HepG2 (cell line): Measurements from ENCODE around the gene FMNL1. TPM values are rescaled to one million over a fixed set of nuclear protein-coding genes. Genes with fewer than 3 reads are reported as not detected.

Experiments used
- ATAC-seq: fragments of 200-7000 bp; cut with Tn5 transposase; 3 replicates; pipeline ENCODE4 v1.9.1; 2020; ENCODE audit warnings: mild to moderate bottlenecking, moderate library complexity
- BruUV-seq: library from RNA; stranded (reverse); fragments of 400-500 nt; replicated peaks from 2 replicates; lab custom pipeline; 2021; lab: Mats Ljungman, UMichigan
- CTCF ChIA-PET: fragments of 300-600 bp; formaldehyde crosslinking; extraction: SDS; loops from one replicate; lab custom pipeline; 2021; ENCODE audit warnings: low total read pairs, inconsistent platforms, low intra/inter-chr PET ratio; lab: Yijun Ruan, JAX
- POLR2A ChIA-PET: fragments of 350-600 bp; sonication (Branson Sonifier 250); formaldehyde crosslinking; loops from one replicate; lab custom pipeline; 2020; ENCODE audit warnings: antibody characterized with exemption, inconsistent platforms; lab: Yijun Ruan, JAX
- DNase-seq: peaks from one replicate; pipeline ENCODE4 v3.0.0-alpha.2; 2015; ENCODE audit warnings: low spot score
- FAIRE-seq: peaks from 3 replicates; lab custom pipeline; 2011; peaks lifted over from hg19 to GRCh38; lab: Jason Lieb, UNC
- H2AFZ ChIP-seq: one replicate; pipeline ENCODE4 v1.6.1; 2011; ENCODE audit warnings: low read length, inconsistent platforms
- H3K27ac ChIP-seq: fragments of 300-600 bp; 3 replicates; pipeline ENCODE4 v1.8.0; 2011; ENCODE audit warnings: mixed run types, mild to moderate bottlenecking, mixed read lengths, low read length, inconsistent platforms; ENCODE audit not compliant: insufficient read depth; ENCODE audit errors: extremely low read length
- H3K27me3 ChIP-seq, 2 experiments: fragments of 200-600 bp in 1 of 2; 2 replicates in 1 of 2; 3 replicates in 1 of 2; pipeline versions ENCODE4 v1.6.0 to v1.8.0; 2011; ENCODE audit warnings: low read length in 2 of 2, mild to moderate bottlenecking in 2 of 2, moderate library complexity in 2 of 2, inconsistent platforms in 1 of 2; ENCODE audit not compliant: insufficient read depth in 2 of 2, control insufficient read depth in 1 of 2
- H3K36me3 ChIP-seq, 2 experiments: fragments of 200-600 bp in 1 of 2; replicated peaks in 1 of 2; 2 replicates in 1 of 2; 3 replicates in 1 of 2; pipeline versions ENCODE4 v1.5.1 to v1.8.0; 2011; ENCODE audit warnings: low read length in 2 of 2, inconsistent platforms in 1 of 2; ENCODE audit not compliant: insufficient read depth in 2 of 2, control insufficient read depth in 1 of 2
- H3K4me1 ChIP-seq: 2 replicates; pipeline ENCODE4 v1.5.1; 2012; ENCODE audit warnings: low read length, inconsistent platforms; ENCODE audit not compliant: insufficient read depth
- H3K4me2 ChIP-seq: 2 replicates; pipeline ENCODE4 v1.6.0; 2011; ENCODE audit warnings: low read depth, low read length, inconsistent platforms
- H3K4me3 ChIP-seq, 3 experiments: fragments of 200-600 bp in 1 of 3; sonication (generic), shearing (Covaris generic) in 1 of 3; replicated peaks in 1 of 3; 2 replicates each; pipeline ENCODE4 v1.5.1; 2011 to 2016; ENCODE audit warnings: low read length in 3 of 3, inconsistent platforms in 2 of 3, low read depth in 2 of 3, mild to moderate bottlenecking in 2 of 3, control low read depth in 1 of 3, mixed read lengths in 1 of 3; ENCODE audit not compliant: insufficient read depth in 1 of 3
- H3K79me2 ChIP-seq: one replicate; pipeline ENCODE4 v1.6.1; 2011; ENCODE audit warnings: low read length, inconsistent platforms; ENCODE audit not compliant: insufficient read depth
- H3K9ac ChIP-seq: 2 replicates; pipeline ENCODE4 v1.6.0; 2011; ENCODE audit warnings: mild to moderate bottlenecking, low read depth, low read length, inconsistent platforms; ENCODE audit not compliant: insufficient read depth
- H3K9me3 ChIP-seq: 2 replicates; pipeline ENCODE4 v1.5.1; 2012; ENCODE audit warnings: mild to moderate bottlenecking, low read length
- H4K20me1 ChIP-seq: 2 replicates; pipeline ENCODE4 v1.6.0; 2011; ENCODE audit warnings: inconsistent platforms, mild to moderate bottlenecking, low read length, moderate library complexity; ENCODE audit not compliant: insufficient read depth
- ARNT ChIP-seq: fragments of 450-650 bp; IDR thresholded peaks from 2 replicates; pipeline ENCODE4 v1.6.1; 2017
- ASH2L ChIP-seq: fragments of 300-600, 200-600 bp; sonication (generic); IDR thresholded peaks from 2 replicates; pipeline ENCODE4 v1.7.0; 2017; ENCODE audit warnings: low read depth, mild to moderate bottlenecking, moderate library complexity, mixed read lengths, low read length; ENCODE audit not compliant: insufficient read length
- ATM ChIP-seq: fragments of 450-650 bp; IDR thresholded peaks from 2 replicates; pipeline ENCODE4 v1.7.1; 2017; ENCODE audit warnings: mild to moderate bottlenecking, borderline replicate concordance
- CC2D1A ChIP-seq: sonication (generic); formaldehyde crosslinking; IDR thresholded peaks from 2 replicates; pipeline ENCODE4 v1.8.1; 2023; ENCODE audit warnings: mild to moderate bottlenecking, missing genetic modification reagents
- GRHL1 ChIP-seq: sonication (generic); formaldehyde crosslinking; conservative IDR thresholded peaks from 2 replicates; pipeline ENCODE4 v1.8.0; 2022; ENCODE audit warnings: missing genetic modification reagents
- GTF2F1 ChIP-seq: fragments of 150-350 bp; IDR thresholded peaks from 2 replicates; pipeline ENCODE4 v1.6.1; 2014; ENCODE audit warnings: low read length
- HOXA3 ChIP-seq: sonication (generic); formaldehyde crosslinking; IDR thresholded peaks from 2 replicates; pipeline ENCODE4 v1.5.0; 2020; ENCODE audit warnings: missing genetic modification reagents
- HOXA9 ChIP-seq: sonication (generic); formaldehyde crosslinking; IDR thresholded peaks from 2 replicates; pipeline ENCODE4 v1.8.1; 2022; ENCODE audit warnings: missing genetic modification reagents, mild to moderate bottlenecking, moderate library complexity, borderline replicate concordance
- KLF15 ChIP-seq: sonication (generic); formaldehyde crosslinking; IDR thresholded peaks from 2 replicates; pipeline ENCODE4 v1.8.1; 2023; ENCODE audit warnings: borderline replicate concordance, mild to moderate bottlenecking, inconsistent platforms, missing genetic modification reagents, mixed read lengths
- PRMT3 ChIP-seq: sonication (generic); formaldehyde crosslinking; IDR thresholded peaks from 2 replicates; pipeline ENCODE4 v1.8.1; 2022; ENCODE audit warnings: low read depth, mild to moderate bottlenecking, moderate library complexity, missing genetic modification reagents, borderline replicate concordance
- RBM39 ChIP-seq: fragments of 200-400 bp; formaldehyde crosslinking; IDR thresholded peaks from one replicate; pipeline ENCODE4 v1.6.1; 2018; ENCODE audit warnings: antibody characterized with exemption, mild to moderate bottlenecking, low read depth, low read length; ENCODE audit not compliant: poor library complexity, severe bottlenecking
- RNF2 ChIP-seq: fragments of 450-650 bp; conservative IDR thresholded peaks from 2 replicates; pipeline ENCODE4 v1.6.1; 2016; ENCODE audit warnings: low read depth
- SYNCRIP ChIP-seq: fragments of 200-400 bp; formaldehyde crosslinking; IDR thresholded peaks from 2 replicates; pipeline ENCODE4 v1.6.1; 2018; ENCODE audit warnings: mild to moderate bottlenecking, low read depth, low read length; ENCODE audit not compliant: insufficient read depth
- ZBTB2 ChIP-seq: sonication (generic); formaldehyde crosslinking; IDR thresholded peaks from 2 replicates; pipeline ENCODE4 v1.8.0; 2022; ENCODE audit warnings: low read depth, missing genetic modification reagents
- ZFP62 ChIP-seq: sonication (generic); formaldehyde crosslinking; IDR thresholded peaks from 2 replicates; pipeline ENCODE4 v1.4.0; 2020; ENCODE audit warnings: missing genetic modification reagents
- ZNF367 ChIP-seq: sonication (generic); formaldehyde crosslinking; IDR thresholded peaks from 2 replicates; pipeline ENCODE4 v1.4.0; 2020; ENCODE audit warnings: missing genetic modification reagents, borderline replicate concordance
- ZNF441 ChIP-seq: sonication (generic); formaldehyde crosslinking; IDR thresholded peaks from 2 replicates; pipeline ENCODE4 v1.7.0; 2021; ENCODE audit warnings: missing genetic modification reagents, borderline replicate concordance
- ZNF749 ChIP-seq: sonication (generic); formaldehyde crosslinking; IDR thresholded peaks from 2 replicates; pipeline ENCODE4 v1.8.0; 2022; ENCODE audit warnings: mild to moderate bottlenecking, missing genetic modification reagents, moderate library complexity, borderline replicate concordance
- WGBS: methylation state at CpG from one replicate; pipeline ENCODE4 v1.1.6; 2017; ENCODE audit warnings: low lambda C conversion rate; 5-methylcytosine and 5-hydroxymethylcytosine counted together
- in situ Hi-C: cut with HindIII; loops from 2 replicates; pipeline ENCODE4 v1.10.0; 2017; ENCODE audit warnings: low pct_unique_long_range_greater_than_20kb; ENCODE audit not compliant: extremely low pct_ligation_motif_present
- intact Hi-C: fragments of 100-400 bp; cut with micrococcal nuclease; formaldehyde crosslinking; loops from one replicate; pipeline ENCODE4 v1.10.0; 2022; ENCODE audit not compliant: unreplicated experiment
- polyA plus RNA-seq, 8 experiments: library from polyadenylated mRNA; depleted of rRNA in 3 of 8; stranded (reverse) in 7 of 8; unstranded in 1 of 8; fragments of >200 nt; fragmentation: Illumina TruSeq in 4 of 8; extraction: Trizol in 4 of 8; gene quantifications; 2 replicates each; pipeline versions ENCODE4 v1.2.1 to v1.2.3, GENCODE V29; 2011 to 2016; ENCODE audit warnings: low read depth in 4 of 8, missing spikeins in 1 of 8, mixed read lengths in 1 of 8; ENCODE audit not compliant: insufficient read depth in 1 of 8
- total RNA-seq, 5 experiments: library from RNA; depleted of rRNA; stranded (reverse); fragments of >200 nt; fragmentation: Illumina TruSeq; extraction: Trizol; gene quantifications; 2 replicates each; pipeline ENCODE4 v1.2.3, GENCODE V29; 2016; ENCODE audit warnings: low read depth in 1 of 5
- TF ChIP-seq, protein P1 (sequence below): sonication (generic); formaldehyde crosslinking; IDR thresholded peaks from 2 replicates; pipeline ENCODE4 v1.5.0; 2020; ENCODE audit warnings: missing genetic modification reagents, mild to moderate bottlenecking, borderline replicate concordance

The FMNL1 gene
- total and polyA plus RNA-seq, 2 of the 13 experiments (the other 11 are each of a cell fraction or from before 2014, with no cell fraction given): 0.53 to 0.70 TPM

- TF ChIP-seq, protein P1, sequence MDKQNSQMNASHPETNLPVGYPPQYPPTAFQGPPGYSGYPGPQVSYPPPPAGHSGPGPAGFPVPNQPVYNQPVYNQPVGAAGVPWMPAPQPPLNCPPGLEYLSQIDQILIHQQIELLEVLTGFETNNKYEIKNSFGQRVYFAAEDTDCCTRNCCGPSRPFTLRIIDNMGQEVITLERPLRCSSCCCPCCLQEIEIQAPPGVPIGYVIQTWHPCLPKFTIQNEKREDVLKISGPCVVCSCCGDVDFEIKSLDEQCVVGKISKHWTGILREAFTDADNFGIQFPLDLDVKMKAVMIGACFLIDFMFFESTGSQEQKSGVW (CRISPR knock-in tag): no peak
- no peak for TF ChIP-seq PRMT3 (CRISPR knock-in tag)
- TF ChIP-seq CC2D1A (CRISPR knock-in tag): 0 out of 2 replicates have a peak, but pooled peaks have one; percentile 2
- no peak for TF ChIP-seq HOXA9 (CRISPR knock-in tag)
- TF ChIP-seq ATM: no peak
- TF ChIP-seq ZNF441 (CRISPR knock-in tag): peak; percentile 43; the same call in 1 of the 2 replicates
Observed at GRCh38 chr17:45172232-45172540, 49.5 kb upstream of the FMNL1 start (continued).

DNA sequence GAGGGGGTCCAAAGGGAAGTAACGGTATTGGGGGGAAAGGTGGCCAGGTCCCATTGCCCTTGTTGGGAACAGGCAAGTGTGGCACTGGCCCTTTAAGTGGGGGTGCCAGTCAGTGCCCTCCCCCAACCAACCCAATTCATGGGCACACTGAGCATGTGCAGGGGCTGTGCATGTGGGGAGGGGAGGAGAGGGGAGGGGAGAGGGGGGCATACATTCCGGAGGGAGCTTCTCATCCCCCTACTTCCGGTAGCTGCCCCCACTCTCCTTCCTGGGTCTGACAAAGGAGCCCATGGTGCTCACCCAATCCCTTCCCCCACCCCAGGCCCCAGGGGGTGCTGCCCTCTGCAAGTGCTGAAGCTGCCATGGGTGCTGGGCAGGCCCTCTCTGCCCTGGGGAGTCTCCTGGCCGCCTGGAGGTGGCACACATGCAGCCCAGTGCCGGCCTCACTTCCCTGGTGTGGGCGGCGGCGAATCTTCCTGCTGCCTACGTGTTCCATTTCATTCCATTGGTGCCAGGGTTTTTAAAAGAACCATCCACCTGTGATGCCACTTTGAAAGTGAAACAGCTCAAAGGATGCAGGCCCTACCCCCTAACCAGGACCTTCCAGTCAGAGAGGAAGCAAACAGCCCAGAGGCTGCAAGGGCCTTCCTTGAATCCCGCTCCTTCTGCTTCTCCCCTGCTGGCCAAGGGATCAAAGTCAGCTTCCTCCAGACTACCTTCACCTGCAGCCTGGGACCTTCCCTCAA lies 49.0 kb upstream of the FMNL1 start:
- Histone ChIP-seq H3K4me1 (peaks cover 71% of the 10 kb centered on the region), H3K79me2 (no peaks in the 10 kb centered on the region), H4K20me1 (no peaks in the 10 kb centered on the region), H3K4me3 (peak overlapping the region; percentile 53 to 74 (median 65)), H3K4me2 (peak overlapping the region; percentile 100), H3K27me3 (no peaks in the 10 kb centered on the region), H3K9me3 (no peaks in the 10 kb centered on the region), H3K36me3 (peaks cover 8 to 17% of the 10 kb centered on the region in 2 experiments), H3K27ac (peak overlapping the region; percentile 97), H2AFZ (no peak overlapping the region), H3K9ac (peak overlapping the region; percentile 93)
- CTCF ChIA-PET: interaction anchor here (0.7 to 3.2 kb wide), 5 partner anchors 10 to 37 kb away, joined by 3 to 10 read pairs (median 3); partner anchors contain the start of genes ACBD4, HEXIM1 and HEXIM2
- FAIRE-seq: peak; percentile 92
- ATAC-seq: peak; percentile 66
- DNase-seq: peak; percentile 97
- intact Hi-C loops (loop anchor here (1.0 kb wide), 1 partner anchor 11 kb away; the partner anchor contains the start of gene HEXIM2), in situ Hi-C loops (no loop called here)
- no TSS peak for BruUV-seq
- WGBS: 5% methylated on average over 10 of the region's 10 CpGs
- POLR2A ChIA-PET: interaction anchor here (0.9 to 24.3 kb wide), 19 partner anchors 10 to 234 kb away, joined by 3 to 2487 read pairs (median 10); partner anchors contain the start of genes ACBD4, HEXIM1, HEXIM2 and MAP3K14
- TF ChIP-seq GTF2F1 (no peak), SYNCRIP (no peak), RNF2 (no peak), ZNF749 (CRISPR knock-in tag) (no peak), GRHL1 (CRISPR knock-in tag) (no peak), ZNF367 (no peak), ASH2L (no peak), HOXA3 (CRISPR knock-in tag) (peak; percentile 64), ZBTB2 (no peak), ARNT (no peak), ZFP62 (no peak), KLF15 (CRISPR knock-in tag) (no peak), RBM39 (peak; percentile 86)
